Mammary epithelial cell (primary cell): ENCODE results near the gene NEURL3.

Experiments used
- CTCF ChIP-seq, 2 donors: IDR thresholded peaks in 1 of 2; conservative IDR thresholded peaks in 1 of 2; 2 replicates each; pipeline ENCODE4 v1.5.1; 2011 to 2012; ENCODE audit warnings: inconsistent platforms in 2 of 2, low read length in 2 of 2, mild to moderate bottlenecking in 2 of 2, control low read depth in 1 of 2, low read depth in 1 of 2; ENCODE audit not compliant: insufficient read depth in 1 of 2; ENCODE audit errors: extremely low read depth in 1 of 2
- EZH2 ChIP-seq: IDR thresholded peaks from 2 replicates; pipeline ENCODE4 v1.6.1; 2012; ENCODE audit warnings: low read length, inconsistent platforms, borderline replicate concordance

GRCh38 chr2:96498021-96498431 is 7.1 kb downstream of the NEURL3 start:
- TF ChIP-seq EZH2 (no peak), CTCF (conservative IDR thresholded peaks at IDR 0.05 in 1 of 2, IDR thresholded peaks at IDR 0.05 in 1 of 2; ENCODE audit: extremely low read depth in 1 of 2, insufficient read depth in 1 of 2, low read depth in 1 of 2, low read length in 2 of 2) (no peak)
